Astrocyte of the spinal cord (primary cell): ENCODE data around the gene NDST1.

Experiments used
- DNase-seq: peaks from one replicate; pipeline ENCODE4 v3.0.0; 2011; ENCODE audit warnings: low read depth, low spot score
- H3K4me3 ChIP-seq: 2 replicates; pipeline ENCODE4 v1.5.1; 2011; ENCODE audit warnings: low read depth, mild to moderate bottlenecking, low read length, moderate library complexity
- CTCF ChIP-seq: IDR thresholded peaks from 2 replicates; pipeline ENCODE4 v1.5.1; 2012; ENCODE audit warnings: low read depth, mild to moderate bottlenecking, low read length, inconsistent platforms
- in situ Hi-C: cut with HindIII; loops from 2 replicates; pipeline ENCODE4 v1.10.0; 2017; ENCODE audit warnings: low sequenced_read_pairs

NDST1 gene

GRCh38 chr5:150532151-150532550 is 24.2 kb downstream of the NDST1 start:
- no peak for DNase-seq
- in situ Hi-C loops, result no loop called here
- TF ChIP-seq CTCF, result no peak
- H3K4me3 ChIP-seq, result no peak overlapping the region

DNA sequence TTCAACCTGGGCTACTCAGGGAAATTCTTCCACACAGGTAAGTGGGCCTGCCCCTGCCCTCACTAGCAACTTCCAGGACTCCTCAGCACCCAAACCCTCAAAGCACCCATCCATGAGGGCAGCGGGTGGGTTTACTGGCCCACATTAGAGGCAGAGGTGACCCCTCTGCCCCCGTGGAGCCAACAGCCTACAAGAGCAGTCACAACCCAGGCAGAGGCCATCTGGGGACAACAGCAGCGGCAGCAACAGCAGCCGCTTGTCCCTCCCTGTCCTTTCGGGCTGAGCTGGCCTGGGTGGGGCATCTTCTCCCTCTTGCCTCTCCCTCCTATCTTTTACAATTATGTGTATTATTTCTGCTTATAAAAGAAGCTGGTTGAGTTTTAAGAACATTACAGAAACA is 25.1 kb downstream of the NDST1 start:
- DNase-seq, result no peak
- in situ Hi-C loops, result no loop called here
- no peak for TF ChIP-seq CTCF
- H3K4me3 ChIP-seq, result no peak overlapping the region

- H3K4me3 ChIP-seq, result no peak overlapping the region
- DNase-seq, result no peak
- in situ Hi-C loops, result no loop called here
- TF ChIP-seq CTCF, result no peak
These were observed 26.9 kb downstream of the NDST1 start for GRCh38 chr5:150534811-150535210.

DNA sequence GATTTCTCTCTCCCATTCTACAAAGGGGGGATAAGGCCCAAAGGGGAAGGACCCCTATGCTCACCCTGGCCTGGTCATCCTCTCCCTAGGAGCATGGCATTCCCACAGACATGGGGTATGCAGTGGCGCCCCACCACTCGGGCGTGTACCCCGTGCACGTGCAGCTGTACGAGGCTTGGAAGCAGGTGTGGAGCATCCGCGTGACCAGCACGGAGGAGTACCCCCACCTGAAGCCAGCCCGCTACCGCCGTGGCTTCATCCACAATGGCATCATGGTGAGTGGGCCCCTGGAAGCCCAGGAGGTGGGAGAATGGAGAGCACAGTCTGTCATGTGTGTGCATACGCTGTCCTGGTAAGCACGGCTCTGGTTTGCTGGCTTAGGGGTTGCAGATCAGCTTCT is 27.7 kb downstream of the NDST1 start:
- in situ Hi-C loops, result no loop called here
- no peak for DNase-seq
- TF ChIP-seq CTCF, result no peak
- H3K4me3 ChIP-seq, result no peak overlapping the region

DNA sequence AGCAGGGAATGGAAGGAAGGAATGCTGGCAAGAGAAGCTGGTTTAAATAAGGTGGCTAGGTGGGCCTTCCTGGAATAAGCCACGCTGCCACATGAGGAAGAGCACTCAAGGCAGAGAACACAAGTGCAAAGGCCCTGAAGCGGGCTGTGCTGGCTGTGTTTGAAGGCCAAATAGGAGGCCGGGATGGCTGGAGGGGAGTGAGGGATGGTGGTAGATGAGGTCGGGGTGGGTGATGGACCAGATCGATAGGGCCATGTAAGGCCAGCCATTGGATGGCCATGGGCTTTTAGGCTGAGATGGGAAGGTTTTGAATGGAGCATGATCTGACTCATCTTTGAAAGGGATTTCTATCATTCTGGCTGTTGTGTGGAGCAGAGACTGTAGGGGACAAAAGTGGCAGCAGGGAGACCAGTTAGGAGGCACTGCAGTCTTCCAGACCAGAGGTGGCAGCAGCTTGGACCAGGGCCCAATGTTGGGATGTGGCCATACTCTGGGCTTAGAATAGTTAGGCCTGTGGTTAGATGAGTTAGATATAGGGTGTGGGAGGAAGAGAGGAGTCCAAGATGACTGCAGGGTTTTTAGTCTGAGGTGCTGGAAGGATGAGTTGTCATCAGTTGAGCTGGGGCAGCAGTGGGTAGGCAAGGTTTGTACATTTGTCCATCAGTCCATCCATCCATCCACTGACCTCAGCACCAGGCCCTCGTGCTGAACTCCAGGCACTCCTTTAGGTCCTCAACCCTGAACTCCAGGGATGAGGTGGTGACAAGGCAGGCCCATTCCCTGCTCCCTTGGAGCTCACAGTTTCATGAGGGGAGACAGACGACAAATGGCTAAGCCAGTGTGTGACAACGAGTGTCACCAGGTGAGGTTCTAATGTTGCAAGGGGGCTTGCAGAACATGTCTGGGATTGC is 30.3 kb downstream of the NDST1 start:
- H3K4me3 ChIP-seq, result no peak overlapping the region
- DNase-seq, result peak; percentile 44
- in situ Hi-C loops, result no loop called here
- TF ChIP-seq CTCF, result no peak

DNA sequence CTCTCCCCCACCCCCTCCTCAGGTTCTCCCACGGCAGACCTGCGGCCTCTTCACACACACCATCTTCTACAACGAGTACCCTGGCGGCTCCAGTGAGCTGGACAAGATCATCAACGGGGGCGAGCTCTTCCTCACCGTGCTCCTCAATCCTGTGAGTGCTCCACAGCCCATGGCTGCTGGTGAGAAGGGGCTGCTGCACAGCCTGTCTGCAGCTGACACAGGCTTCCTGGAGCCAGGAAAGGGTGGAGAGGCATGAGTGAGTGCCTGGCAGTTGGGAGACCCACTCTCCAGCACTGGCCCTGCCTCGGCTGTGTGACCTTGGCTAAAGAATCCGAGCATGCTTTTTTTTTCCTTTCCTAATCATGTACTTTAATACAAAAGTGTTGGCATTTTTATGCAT is 31.3 kb downstream of the NDST1 start:
- H3K4me3 ChIP-seq, result no peak overlapping the region
- no peak for DNase-seq
- in situ Hi-C loops, result no loop called here
- no peak for TF ChIP-seq CTCF
